GM18498 (cell line): ENCODE results near the gene COL5A3.
"Not testable (repeated sequence)": the region's sequence is repeated elsewhere in the genome, so short reads cannot be mapped to it uniquely, and the experiment has no call there.

Experiments
- ATAC-seq: cut with Tn5 transposase; IDR thresholded peaks from one replicate; pipeline ENCODE4 v1.9.1; 2021; ENCODE audit warnings: mild to moderate bottlenecking, moderate library complexity; ENCODE audit not compliant: unreplicated experiment

COL5A3 gene

GRCh38 chr19:9972103-9972502, 38.2 kb downstream of the COL5A3 start:
- ATAC-seq: no peak

- no peak for ATAC-seq
These were observed 39.0 kb downstream of the COL5A3 start for GRCh38 chr19:9971166-9971897.

GRCh38 chr19:9970481-9970880, 39.8 kb downstream of the COL5A3 start:
- no peak for ATAC-seq

- no peak for ATAC-seq
These were observed 40.7 kb downstream of the COL5A3 start for GRCh38 chr19:9969688-9969975.

DNA sequence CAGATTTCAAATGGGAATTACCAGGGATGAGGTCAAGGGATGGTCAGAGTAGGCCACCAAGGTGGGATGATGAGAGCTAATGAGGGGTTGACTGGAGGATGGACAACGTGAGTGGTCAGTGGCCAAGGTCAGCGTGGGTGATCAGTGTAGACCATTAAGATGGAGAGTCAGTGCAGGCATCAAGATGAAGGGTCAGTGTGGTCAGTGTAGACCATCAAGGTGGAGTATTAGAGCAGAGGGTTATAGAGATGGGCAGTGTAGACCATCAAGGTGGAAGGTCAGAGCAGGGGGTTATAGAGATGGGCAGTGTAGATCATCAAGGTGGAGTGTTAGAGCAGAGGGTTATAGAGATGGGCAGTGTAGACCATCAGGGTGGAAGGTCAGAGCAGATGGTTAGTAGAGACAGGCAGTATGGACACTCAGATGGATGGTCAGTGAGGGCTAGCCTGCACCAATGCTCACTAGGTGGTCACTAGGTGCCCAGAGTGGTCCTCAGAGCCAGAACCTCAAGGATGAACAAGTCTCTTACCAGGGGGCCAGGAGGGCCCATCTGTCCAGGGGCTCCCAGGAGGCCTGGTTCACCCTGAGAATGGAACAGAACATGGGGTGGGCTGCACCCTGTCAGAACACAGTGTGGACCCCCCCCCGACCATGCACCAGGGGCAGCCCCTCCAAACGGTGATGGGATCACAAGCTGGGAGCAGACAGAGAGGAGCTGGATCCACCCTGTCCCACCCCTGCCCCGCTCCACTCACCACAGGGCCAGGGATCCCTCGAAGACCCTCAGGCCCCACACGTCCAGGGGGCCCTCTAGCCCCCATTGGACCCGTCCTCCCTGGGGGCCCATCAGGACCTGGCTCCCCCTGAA, 41.2 kb downstream of the COL5A3 start:
- no peak for ATAC-seq

DNA sequence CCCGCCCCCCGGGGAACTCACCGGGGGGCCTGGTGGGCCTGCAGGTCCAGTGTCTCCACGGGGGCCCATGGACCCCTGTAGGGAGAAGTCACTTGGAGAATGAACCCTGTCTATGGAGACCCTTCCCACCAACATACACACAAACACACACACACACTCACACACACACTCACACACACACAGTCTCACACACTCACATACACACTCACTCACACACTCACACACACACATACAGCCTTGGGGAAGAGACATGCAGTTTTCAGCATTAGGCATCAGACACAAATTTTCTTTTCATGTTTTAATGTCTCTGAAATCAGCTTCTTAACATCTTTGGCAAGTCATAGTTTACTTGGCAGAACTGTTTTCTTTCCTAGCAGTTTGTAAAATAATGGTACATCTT, 43.0 kb downstream of the COL5A3 start:
- ATAC-seq: no peak

DNA sequence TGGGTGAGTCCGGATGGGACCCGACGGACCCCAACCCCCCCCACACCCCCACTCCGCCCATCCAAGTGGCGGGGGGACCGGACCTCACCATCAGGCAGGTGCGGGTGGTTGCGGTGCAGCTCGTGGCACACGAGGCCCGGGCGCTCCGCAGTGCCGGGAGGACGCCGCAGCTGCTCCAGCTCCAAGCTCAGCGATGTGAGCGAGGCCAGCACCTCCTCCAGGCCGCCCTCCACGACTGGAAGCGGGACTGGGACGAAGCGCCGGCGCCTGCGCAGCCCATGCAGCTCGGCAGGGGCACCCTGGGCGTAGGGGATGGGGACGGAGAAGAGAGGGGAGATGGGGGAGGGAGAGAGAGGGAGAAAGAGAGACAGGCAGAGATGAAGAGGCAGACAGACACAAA, 43.9 kb downstream of the COL5A3 start:
- no peak for ATAC-seq

DNA sequence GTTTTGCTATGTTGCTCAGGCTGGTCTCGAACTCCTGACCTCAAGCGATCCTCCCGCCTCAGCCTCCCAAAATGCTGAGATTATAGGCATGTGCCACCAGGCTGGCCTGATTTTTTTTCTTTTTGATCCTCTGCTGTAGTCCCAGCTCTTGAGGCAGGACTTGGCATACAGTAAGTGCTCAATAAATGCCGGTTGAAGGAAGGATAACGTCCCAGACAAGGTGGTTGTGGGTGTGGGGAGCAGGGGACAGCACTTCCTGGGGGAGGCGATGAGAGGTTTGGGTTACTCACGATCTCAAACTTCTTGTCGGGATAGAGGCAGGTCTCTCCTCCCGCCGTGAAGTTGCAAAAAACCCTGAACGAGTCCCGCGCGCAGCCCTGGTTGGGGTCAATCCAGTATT, 44.3 kb downstream of the COL5A3 start:
- ATAC-seq: no peak

GRCh38 chr19:9962623-9963290, 47.5 kb downstream of the COL5A3 start:
- ATAC-seq: no peak

DNA sequence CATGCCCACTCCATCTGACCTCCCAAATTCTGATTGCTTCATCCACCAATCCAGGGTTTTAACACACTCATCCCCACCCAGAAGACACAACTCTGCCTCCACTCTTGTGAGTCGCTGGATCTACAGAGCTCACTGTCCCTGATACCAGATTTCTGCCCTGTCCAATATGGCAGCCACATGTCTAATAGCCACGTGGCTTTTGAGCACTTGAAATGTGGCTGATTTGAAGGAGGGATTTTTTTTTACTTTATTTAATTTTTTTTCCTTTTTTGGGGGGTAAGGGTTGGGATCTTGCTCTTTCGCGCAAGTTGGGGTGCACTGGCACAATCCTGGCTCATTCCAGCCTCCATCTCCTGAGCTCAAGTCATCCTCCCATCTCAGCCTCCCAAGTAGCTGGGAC, 49.2 kb downstream of the COL5A3 start:
- ATAC-seq: no peak

DNA sequence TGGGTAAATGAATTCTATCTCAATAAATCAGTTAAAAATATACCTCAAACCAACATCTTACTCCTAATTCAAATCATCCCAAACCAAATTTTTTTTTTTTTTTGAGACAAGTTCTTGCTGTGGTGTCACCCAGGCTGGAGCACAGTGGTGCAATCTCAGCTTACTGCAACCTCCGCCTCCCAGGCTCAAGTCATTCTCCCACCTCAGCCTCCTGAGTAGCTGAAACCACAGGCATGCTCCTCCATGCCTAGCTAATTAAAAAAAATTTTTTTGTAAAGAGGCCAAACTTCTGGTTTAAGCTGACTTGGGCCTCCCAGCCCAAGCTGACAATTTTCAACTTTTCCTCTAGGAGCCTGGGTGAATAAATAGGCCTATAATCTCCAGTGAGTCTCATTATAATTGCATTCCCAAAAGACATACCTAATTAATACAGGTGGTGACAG, 51.9 kb downstream of the COL5A3 start:
- no peak for ATAC-seq

DNA sequence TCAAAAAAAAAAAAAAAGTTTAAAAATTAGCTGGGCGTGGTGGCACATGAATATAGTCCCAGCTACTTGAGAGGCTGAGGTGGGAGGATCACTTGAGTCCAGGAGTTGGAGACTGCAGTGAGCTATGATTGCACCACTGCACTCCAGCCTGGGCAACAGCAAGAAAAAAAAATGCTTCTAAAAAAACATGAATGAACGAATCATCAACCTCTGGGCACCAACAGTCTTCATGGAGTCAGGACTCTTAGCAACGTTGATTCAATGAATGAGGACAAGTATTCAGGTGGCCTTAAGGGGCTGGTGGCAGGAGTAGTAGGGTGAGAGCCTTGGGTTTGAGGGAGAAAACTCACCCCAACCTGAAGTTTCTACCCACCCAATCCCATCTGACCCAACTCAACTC, 53.3 kb downstream of the COL5A3 start:
- ATAC-seq: no peak

GRCh38 chr19:9953802-9954542, 56.3 kb downstream of the COL5A3 start:
- ATAC-seq: no peak

DNA sequence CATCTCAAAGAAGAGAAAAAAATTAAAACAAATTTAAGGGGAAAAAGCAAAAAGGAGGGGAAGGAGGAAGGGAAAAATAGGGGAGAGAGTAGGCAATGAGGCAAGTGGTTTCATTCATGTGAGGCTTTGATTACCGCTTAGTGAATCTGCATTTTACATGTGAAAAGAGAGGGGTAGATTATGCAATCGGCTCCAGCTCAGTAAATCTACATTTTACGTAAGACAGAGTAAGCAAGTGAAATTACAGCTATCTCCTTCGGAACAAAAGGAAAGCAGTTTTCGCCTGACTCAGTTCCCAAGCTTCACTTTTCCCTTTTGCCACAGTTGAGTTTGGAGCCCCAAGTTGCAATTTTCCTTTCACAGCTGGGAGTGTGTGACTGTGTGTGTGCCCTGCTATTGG, 58.0 kb downstream of the COL5A3 start:
- ATAC-seq: no peak

GRCh38 chr19:9947441-9947840, 62.9 kb downstream of the COL5A3 start:
- no peak for ATAC-seq

DNA sequence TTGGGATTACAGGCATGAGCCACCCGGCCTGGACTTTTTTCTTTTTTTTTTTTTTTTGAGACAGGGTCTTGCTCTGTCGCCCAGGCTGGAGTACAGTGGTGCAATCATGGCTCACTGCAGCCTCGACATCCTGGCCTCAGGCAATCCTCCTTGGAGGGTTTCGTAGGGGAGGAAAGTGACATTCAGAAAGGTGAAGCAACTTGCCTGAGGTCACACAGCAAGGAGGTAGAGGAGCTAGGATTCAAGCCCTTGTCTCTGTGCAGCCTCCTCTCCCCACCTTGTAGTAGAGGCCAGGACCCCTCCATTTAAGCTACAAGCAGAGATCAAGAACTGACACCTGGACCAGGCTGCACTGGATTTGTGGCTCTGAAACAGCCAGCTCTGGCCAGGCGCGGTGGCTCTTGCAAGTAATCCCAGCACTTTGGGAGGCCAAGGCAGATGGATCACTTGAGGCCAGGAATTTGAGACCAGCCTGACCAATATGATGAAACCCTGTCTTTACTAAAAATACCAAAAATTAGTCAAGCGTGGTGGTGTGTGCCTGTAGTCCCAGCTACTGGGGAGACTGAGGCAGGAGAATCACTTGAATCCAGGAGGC, 63.7 kb downstream of the COL5A3 start:
- not testable (repeated sequence) for ATAC-seq

- no peak for ATAC-seq
These were observed 64.9 kb downstream of the COL5A3 start for GRCh38 chr19:9945319-9945966.

DNA sequence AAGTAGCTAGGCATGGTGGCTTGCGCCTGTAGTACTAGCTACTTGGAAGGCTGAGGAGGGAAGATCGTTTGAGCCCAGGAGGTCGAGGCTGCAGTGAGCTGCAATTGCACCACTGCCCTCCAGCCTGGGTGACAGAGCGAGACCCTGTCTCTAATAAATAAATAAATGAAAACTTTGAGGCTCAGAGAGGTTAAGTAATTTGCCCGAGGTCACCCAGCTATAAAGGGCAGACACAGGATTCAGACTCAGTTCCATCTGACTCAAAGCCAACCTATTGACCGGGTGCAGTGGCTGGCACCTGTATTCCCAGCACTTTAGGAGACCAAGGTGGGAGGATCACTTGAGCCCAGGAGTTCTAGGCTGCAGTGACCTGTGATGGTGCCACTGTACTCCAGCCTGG, 66.6 kb downstream of the COL5A3 start:
- ATAC-seq: no peak

GRCh38 chr19:9941671-9942070, 68.6 kb downstream of the COL5A3 start:
- no peak for ATAC-seq

- ATAC-seq: no peak
These were observed 69.1 kb downstream of the COL5A3 start for GRCh38 chr19:9941231-9941630.
